Heart left ventricle (tissue), 13 donors: ENCODE results near the gene ANKRD44.

Source experiments
- CTCF ChIP-seq, 12 donors: fragments of 200-600 bp; sonication (generic) in 4 of 12; IDR thresholded peaks; one replicate each; pipeline versions ENCODE4 v1.5.0 to v1.8.0; 2018 to 2022; ENCODE audit warnings: antibody characterized with exemption in 12 of 12, mild to moderate bottlenecking in 5 of 12
- POLR2A ChIP-seq, 2 donors: fragments of 450-650 bp; IDR thresholded peaks; one replicate each; pipeline ENCODE4 v1.6.1; 2017; ENCODE audit warnings: antibody characterized with exemption in 2 of 2, mild to moderate bottlenecking in 2 of 2, moderate library complexity in 2 of 2
- donor health status: ischemic (EF 13 %, LVEDD 7.1; RV severe dilation, severe dysfunction).
- donor health status: DM: no; HTN: yes; CAD: no.
- donor health status: DM: no; HTN: no; CAD: no.
- donor health status: ischemic (EF 25% LVEDD 6.9; RV normal size, moderate dysfunction).
- donor health status: ischemic (EF 25% LVEDD 5.7; RV mildly dilated, moderate dysfunction).
- donor health status: ischemic (EF 35%, LVEDD 5.7; RV mildly dilated, moderate dysfunction).
- donor health status: nonischemic (EF 11% LVEDD 7.7; RV severe dilation, severe dysfunction).
- donor health status: DM: yes; HTN: yes; CAD: no.
- donor health status: PGD.
- donor health status: ischemic (EF 29% LVEDD 5.4; RV normal size, mild dysfunction).
- donor health status: nonischemic (EF 23%, LVEDD 6.1; RV moderate dilation, normal function).

- TF ChIP-seq POLR2A (IDR thresholded peaks at IDR 0.05) (no peak), CTCF (IDR thresholded peaks at IDR 0.05) (no peak)
Measured at GRCh38 chr2:197294260-197294659, 16.3 kb downstream of the ANKRD44 start.
